ENCODE results near the gene PRKCH. TPM values are rescaled to one million over a fixed set of nuclear protein-coding genes. Genes with fewer than 3 reads are reported as not detected.

PRKCH gene
- total and polyA plus RNA-seq, 2 of the 13 experiments (the other 11 are each of a cell fraction or from before 2014, with no cell fraction given), result 0.48 to 1.3 TPM

GRCh38 chr14:61536661-61537562 lies 215.5 kb downstream of the PRKCH start (continued):
- TF ChIP-seq SALL1 (CRISPR knock-in tag; IDR thresholded peaks at IDR 0.05) (0 out of 2 replicates have a peak, but pooled peaks have one; percentile 39), ZNF274 (CRISPR knock-in tag; IDR thresholded peaks at IDR 0.05) (no peak), PATZ1 (CRISPR knock-in tag; IDR thresholded peaks at IDR 0.05) (peak; percentile 81), DRAP1 (CRISPR knock-in tag; IDR thresholded peaks at IDR 0.05) (peak; percentile 12; the same call in 1 of the 2 replicates), RXRA (CRISPR knock-in tag; IDR thresholded peaks at IDR 0.05) (peak; percentile 62; the same call in 1 of the 2 replicates), MED8 (CRISPR knock-in tag; IDR thresholded peaks at IDR 0.05; ENCODE audit: insufficient replicate concordance) (peak; percentile 19), GABPB1 (CRISPR knock-in tag; IDR thresholded peaks at IDR 0.05) (no peak), ATAD3A (CRISPR knock-in tag; IDR thresholded peaks at IDR 0.05) (no peak), TEAD3 (CRISPR knock-in tag; optimal IDR thresholded peaks at IDR 0.05; ENCODE audit: borderline replicate concordance) (peak; percentile 43), CREB1 (IDR thresholded peaks at IDR 0.05) (no peak), CREB1 (CRISPR knock-in tag; IDR thresholded peaks at IDR 0.05) (0 out of 2 replicates have a peak, but pooled peaks have one; percentile 23), ZFP90 (CRISPR knock-in tag; IDR thresholded peaks at IDR 0.05; ENCODE audit: borderline replicate concordance) (0 out of 2 replicates have a peak, but pooled peaks have one; percentile 19), ZNF792 (CRISPR knock-in tag; IDR thresholded peaks at IDR 0.05) (peak; percentile 46; the same call in 1 of the 2 replicates), PCBP1 (IDR thresholded peaks at IDR 0.05; ENCODE audit: borderline replicate concordance, low read depth, low read length) (no peak), ZNF496 (CRISPR knock-in tag; IDR thresholded peaks at IDR 0.05; ENCODE audit: insufficient replicate concordance) (no peak), ZNF280B (CRISPR knock-in tag; IDR thresholded peaks at IDR 0.05; ENCODE audit: borderline replicate concordance) (no peak), ZBTB43 (CRISPR knock-in tag; conservative IDR thresholded peaks at IDR 0.05) (0 out of 2 replicates have a peak, but pooled peaks have one; percentile 19), IRF1 (CRISPR knock-in tag; IDR thresholded peaks at IDR 0.05; ENCODE audit: low read depth) (no peak), KLF12 (CRISPR knock-in tag; IDR thresholded peaks at IDR 0.05; ENCODE audit: borderline replicate concordance) (no peak), ARID2 (CRISPR knock-in tag; IDR thresholded peaks at IDR 0.05; ENCODE audit: borderline replicate concordance) (no peak; the same call in 1 of the 2 replicates)
